ENCODE data around the gene CYP3A4.
"Not testable (repeated sequence)": the region's sequence is repeated elsewhere in the genome, so short reads cannot be mapped to it uniquely, and the experiment has no call there.

The CYP3A4 gene

DNA sequence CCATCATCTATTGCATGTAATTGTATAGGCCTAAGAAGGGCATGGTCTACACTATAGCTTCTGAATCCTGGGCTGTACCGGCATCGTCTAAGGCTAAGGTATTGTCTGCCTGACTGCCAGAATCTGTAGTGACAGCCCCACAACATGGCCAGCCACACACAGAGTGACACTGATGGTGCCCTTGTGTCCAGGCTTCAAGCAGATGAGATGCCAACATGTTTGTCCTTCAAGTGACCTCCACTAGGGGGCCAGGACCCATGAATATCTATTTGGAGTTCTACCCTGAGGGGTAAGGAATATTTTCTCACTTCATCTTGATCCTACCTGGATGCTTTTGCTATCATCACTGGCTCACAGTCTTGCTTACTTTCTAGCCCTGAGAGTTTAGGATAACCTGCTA lies 50.5 kb downstream of the CYP3A4 start:
- WGBS = 91% methylated on average over 2 of the region's 2 CpGs
- H3K9ac ChIP-seq (ENCODE audit: low read depth, low read length) = no peak overlapping the region
- no peaks in the 10 kb centered on the region for H3K36me3 ChIP-seq (ENCODE audit: insufficient read depth, low read length)
- H3K27me3 ChIP-seq (ENCODE audit: insufficient read depth, low read length) = no peaks in the 10 kb centered on the region
- no peaks in the 10 kb centered on the region for H3K4me1 ChIP-seq (ENCODE audit: insufficient read depth, low read length)
- no peaks in the 10 kb centered on the region for H3K9me3 ChIP-seq (ENCODE audit: insufficient read depth, low read depth, low read length)
- H3K27ac ChIP-seq (ENCODE audit: low read depth, low read length) = no peak overlapping the region
- H3K4me3 ChIP-seq (ENCODE audit: low read length) = no peak overlapping the region

DNA sequence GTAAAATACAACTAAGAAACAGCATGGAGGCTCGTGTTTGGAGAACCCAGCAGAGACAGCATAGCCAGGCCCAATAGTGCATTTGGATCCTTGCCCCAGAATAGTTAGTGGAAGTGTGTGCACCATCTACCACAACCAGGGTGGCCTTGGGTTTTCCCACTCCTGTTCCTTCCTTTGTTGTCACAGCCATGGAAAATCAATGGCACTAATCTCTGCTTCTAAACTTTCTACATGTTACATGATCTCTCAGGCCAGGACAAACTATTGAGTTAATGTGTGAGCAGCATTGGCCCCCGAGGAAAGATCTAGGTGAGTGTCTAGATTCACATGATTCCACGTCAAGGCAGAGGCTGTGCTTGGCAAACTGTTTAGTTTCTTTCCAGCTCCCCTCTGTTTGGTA lies 51.0 kb downstream of the CYP3A4 start:
- Histone ChIP-seq H3K27me3 (ENCODE audit: insufficient read depth, low read length) (no peaks in the 10 kb centered on the region), H3K36me3 (ENCODE audit: insufficient read depth, low read length) (no peaks in the 10 kb centered on the region), H3K4me1 (ENCODE audit: insufficient read depth, low read length) (no peaks in the 10 kb centered on the region), H3K9ac (ENCODE audit: low read depth, low read length) (no peak overlapping the region), H3K9me3 (ENCODE audit: insufficient read depth, low read depth, low read length) (no peaks in the 10 kb centered on the region), H3K27ac (ENCODE audit: low read depth, low read length) (no peak overlapping the region), H3K4me3 (ENCODE audit: low read length) (no peak overlapping the region)
- WGBS = 95% methylated on average over 3 of the region's 3 CpGs

DNA sequence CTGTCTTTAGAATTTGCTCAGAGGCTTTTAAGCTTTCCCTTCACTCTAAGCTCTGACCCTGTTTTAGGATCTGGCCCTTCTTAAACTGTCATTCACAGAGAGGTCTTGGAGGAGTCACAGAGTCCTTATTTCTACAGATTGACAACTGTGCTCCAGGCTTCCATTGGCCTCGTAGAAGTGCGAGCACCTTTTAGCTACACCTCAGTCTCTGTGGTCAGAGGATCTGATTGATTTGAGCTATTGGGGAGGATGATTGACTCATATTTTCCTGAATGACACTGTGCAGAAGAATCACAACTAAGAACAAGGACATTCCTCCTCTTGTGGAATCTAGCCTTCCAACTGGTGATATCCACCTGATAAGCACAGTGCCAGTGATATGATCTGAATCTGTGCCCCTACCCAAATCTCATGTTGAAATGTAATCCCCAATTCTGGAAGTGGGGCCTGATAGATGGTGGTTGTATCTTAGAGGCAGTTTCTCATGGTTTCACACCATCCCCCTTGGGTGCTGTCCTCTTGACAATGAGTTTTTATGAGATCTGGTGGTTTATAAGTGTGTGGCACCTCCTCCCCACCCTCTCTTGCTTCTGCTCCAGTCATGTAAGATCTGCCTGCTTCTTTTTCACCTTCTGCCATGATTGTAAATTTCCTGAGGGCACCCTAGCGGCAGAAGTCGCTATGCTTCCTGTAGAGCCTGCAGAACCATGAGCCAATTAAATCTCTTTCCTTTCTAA lies 52.2 kb downstream of the CYP3A4 start:
- Histone ChIP-seq H3K4me1 (ENCODE audit: insufficient read depth, low read length) (no peaks in the 10 kb centered on the region), H3K27ac (ENCODE audit: low read depth, low read length) (no peak overlapping the region), H3K36me3 (ENCODE audit: insufficient read depth, low read length) (no peaks in the 10 kb centered on the region), H3K4me3 (ENCODE audit: low read length) (no peak overlapping the region), H3K9ac (ENCODE audit: low read depth, low read length) (no peak overlapping the region), H3K27me3 (ENCODE audit: insufficient read depth, low read length) (no peaks in the 10 kb centered on the region), H3K9me3 (ENCODE audit: insufficient read depth, low read depth, low read length) (no peaks in the 10 kb centered on the region)
- 96% methylated on average over 4 of the region's 4 CpGs for WGBS

DNA sequence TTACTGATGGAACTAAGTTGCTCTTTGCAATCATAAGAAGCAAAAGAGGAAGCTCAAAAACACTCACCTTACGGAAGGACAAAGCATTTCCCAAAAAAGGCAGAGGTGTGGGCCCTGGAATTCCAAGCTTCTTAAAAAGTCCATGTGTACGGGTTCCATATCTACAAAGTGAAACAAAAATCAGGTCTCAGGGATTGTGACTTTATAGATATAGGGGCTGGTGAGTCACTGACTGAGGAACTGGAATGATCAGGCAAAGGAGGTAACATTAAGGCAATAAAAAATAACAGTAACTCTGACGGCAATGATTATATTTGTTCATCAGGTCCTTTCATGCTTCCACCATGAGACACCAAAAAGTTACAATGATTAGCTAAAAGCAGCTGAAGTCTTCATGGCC lies 53.0 kb downstream of the CYP3A4 start:
- Histone ChIP-seq H3K27me3 (ENCODE audit: insufficient read depth, low read length) (no peaks in the 10 kb centered on the region), H3K9ac (ENCODE audit: low read depth, low read length) (no peak overlapping the region), H3K27ac (ENCODE audit: low read depth, low read length) (no peak overlapping the region), H3K4me1 (ENCODE audit: insufficient read depth, low read length) (no peaks in the 10 kb centered on the region), H3K4me3 (ENCODE audit: low read length) (no peak overlapping the region), H3K9me3 (ENCODE audit: insufficient read depth, low read depth, low read length) (no peaks in the 10 kb centered on the region), H3K36me3 (ENCODE audit: insufficient read depth, low read length) (no peaks in the 10 kb centered on the region)
- 94% methylated on average over 3 of the region's 3 CpGs for WGBS

DNA sequence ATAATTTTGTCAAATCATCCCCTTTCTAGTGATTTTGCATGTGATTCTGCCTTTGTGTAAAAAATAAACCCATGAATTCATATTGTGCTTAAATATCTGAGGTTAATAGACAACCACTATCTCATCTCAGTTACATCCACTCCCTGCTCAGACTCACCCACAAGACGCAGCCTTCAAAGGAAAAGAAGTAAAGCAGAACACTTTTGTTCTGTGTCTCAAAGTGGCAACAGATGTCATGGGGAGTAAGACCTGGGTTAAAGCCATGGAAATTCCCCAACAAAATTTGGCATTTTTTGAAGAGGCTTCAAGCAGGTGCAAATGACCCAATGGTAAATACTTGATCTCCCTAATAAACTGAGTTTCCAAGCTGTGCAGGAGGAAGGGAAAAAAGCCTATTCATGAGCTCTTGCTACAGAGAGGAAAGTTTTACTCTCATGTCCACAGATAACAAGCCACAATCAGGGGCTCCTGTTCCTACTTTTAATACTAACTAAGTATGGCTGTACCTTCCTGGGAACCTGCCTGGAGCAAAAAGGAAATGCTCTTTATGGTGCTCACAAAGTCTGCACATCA lies 53.7 kb downstream of the CYP3A4 start:
- WGBS = 100% methylated on average over 1 of the region's 1 CpG

DNA sequence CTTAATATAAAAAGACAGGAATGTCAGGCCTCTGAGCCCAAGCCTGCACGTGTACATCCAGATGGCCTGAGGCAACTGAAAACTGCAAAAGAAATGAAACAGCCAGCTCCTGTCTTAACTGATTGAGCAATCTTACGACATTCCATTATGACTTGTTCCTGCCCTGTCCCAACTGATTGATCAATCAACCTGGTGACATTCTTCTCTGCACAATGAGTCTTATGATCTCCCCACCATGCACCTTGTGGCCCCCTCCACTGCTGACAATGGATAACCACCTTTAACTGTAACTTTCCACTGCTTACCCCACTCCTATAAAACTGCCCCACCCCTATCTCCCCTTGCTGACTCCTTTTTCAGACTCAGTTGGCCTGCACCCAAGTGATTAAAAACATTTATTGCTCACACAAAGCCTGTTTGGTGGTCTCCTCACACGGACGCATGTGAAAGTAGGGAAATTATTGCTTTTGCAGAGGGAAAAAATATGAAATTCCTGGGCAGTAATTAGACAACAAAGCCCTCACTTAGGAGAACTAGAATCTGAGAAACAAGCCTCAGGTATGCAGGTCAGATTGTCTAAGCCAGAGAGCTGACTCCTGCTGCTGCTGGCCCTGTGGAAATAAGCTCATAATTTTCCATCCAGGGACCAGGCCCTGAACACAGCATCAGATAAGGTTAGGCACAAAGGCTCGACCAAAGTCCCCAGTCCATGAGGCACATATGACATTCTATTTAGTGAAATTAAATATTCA lies 54.3 kb downstream of the CYP3A4 start:
- Histone ChIP-seq H3K36me3 (ENCODE audit: insufficient read depth, low read length) (no peaks in the 10 kb centered on the region), H3K4me1 (ENCODE audit: insufficient read depth, low read length) (no peaks in the 10 kb centered on the region), H3K27ac (ENCODE audit: low read depth, low read length) (no peak overlapping the region), H3K9ac (ENCODE audit: low read depth, low read length) (no peak overlapping the region), H3K9me3 (ENCODE audit: insufficient read depth, low read depth, low read length) (no peaks in the 10 kb centered on the region), H3K4me3 (ENCODE audit: low read length) (no peak overlapping the region), H3K27me3 (ENCODE audit: insufficient read depth, low read length) (no peaks in the 10 kb centered on the region)
- 64% methylated on average over 5 of the region's 5 CpGs for WGBS

More for the DNA sequence above, 53.7 kb downstream of the CYP3A4 start:
- H3K9me3 ChIP-seq (ENCODE audit: insufficient read depth, low read depth, low read length) = no peaks in the 10 kb centered on the region
- H3K4me3 ChIP-seq (ENCODE audit: low read length) = no peak overlapping the region
- H3K9ac ChIP-seq (ENCODE audit: low read depth, low read length) = no peak overlapping the region
- no peaks in the 10 kb centered on the region for H3K27me3 ChIP-seq (ENCODE audit: insufficient read depth, low read length)
- no peak overlapping the region for H3K27ac ChIP-seq (ENCODE audit: low read depth, low read length)
- no peaks in the 10 kb centered on the region for H3K4me1 ChIP-seq (ENCODE audit: insufficient read depth, low read length)
- H3K36me3 ChIP-seq (ENCODE audit: insufficient read depth, low read length) = no peaks in the 10 kb centered on the region

DNA sequence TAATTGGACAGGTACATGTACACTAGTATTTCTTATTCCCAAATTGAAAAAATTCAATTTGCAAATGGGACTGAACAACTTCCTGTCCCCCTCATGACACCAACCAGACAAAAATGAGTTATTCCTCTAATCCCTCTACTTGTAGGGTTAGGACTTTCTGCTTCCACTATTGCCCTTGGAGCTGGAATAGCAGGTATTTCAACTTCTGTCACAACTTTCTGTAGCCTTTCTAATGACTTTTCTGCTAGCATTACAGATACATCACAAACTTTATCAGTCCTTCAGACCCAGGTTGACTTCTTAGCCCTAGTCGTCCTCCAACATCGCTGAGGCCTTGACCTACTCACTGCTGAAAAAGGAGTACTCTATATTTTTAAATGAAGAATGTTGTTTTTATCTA lies 55.4 kb downstream of the CYP3A4 start:
- H3K4me1 ChIP-seq (ENCODE audit: insufficient read depth, low read length) = no peaks in the 10 kb centered on the region

DNA sequence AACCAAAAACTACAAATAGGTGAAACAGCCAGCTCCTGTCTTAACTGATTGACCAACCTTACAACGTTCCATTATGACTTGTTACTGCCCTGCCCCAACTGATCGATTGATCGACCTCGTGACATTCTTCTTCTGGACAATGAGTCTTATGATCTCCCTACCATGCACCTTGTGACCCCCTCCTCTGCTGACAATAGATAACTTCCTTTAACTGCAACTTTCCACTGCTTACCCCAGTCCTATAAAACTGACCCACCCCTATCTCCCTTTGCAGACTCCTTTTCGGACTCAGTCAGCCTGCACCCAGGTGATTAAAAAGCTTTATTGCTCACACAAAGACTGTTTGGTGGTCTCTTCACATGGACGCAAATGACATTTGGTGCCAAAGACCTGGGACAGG lies 60.8 kb downstream of the CYP3A4 start:
- not testable (repeated sequence) for H3K9me3 ChIP-seq (ENCODE audit: insufficient read depth, low read depth, low read length); H3K27ac ChIP-seq (ENCODE audit: low read depth, low read length)
- WGBS = 89% methylated on average over 6 of the region's 6 CpGs

More for the DNA sequence above, 55.4 kb downstream of the CYP3A4 start:
- 96% methylated on average over 2 of the region's 2 CpGs for WGBS
- H3K9ac ChIP-seq (ENCODE audit: low read depth, low read length) = no peak overlapping the region
- no peaks in the 10 kb centered on the region for H3K27me3 ChIP-seq (ENCODE audit: insufficient read depth, low read length)
- no peaks in the 10 kb centered on the region for H3K36me3 ChIP-seq (ENCODE audit: insufficient read depth, low read length)
- no peaks in the 10 kb centered on the region for H3K9me3 ChIP-seq (ENCODE audit: insufficient read depth, low read depth, low read length)
- H3K27ac ChIP-seq (ENCODE audit: low read depth, low read length) = no peak overlapping the region
- no peak overlapping the region for H3K4me3 ChIP-seq (ENCODE audit: low read length)

DNA sequence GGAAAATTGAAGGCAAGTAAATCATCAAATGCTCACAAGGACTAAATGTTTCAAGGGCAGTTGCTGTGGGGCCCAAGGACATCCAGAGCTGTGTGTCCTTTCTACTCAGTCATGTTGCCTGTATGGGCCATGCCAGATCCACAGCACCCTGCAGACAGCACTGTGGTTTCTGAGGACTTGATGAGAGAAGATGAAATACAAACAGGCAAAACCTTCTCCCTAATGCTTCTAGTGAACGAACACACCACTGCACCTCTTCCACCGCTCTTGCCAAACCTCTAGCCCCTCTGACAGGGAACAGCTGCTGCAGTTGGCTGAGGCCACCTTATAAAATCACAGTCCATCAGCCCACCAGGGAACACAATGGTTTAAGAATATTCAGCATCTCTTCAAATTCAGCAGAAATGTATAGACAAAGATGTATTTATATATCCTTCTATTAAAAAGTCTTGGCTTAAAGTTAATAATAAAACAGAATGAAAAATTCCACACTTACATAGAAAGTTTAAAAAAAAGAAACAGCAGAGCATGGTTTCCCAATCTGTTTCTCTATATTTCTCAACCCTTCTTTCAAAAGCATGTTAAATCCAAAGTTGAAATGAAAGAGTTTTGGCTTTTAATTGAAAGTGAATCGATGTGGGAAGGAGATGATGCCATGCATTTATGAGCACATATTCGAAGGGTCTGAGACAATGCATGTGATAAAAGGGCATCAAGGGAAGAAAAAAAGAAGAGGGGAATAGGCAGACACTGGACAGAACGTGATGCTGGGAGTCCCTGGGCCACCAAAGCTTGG lies 63.0 kb downstream of the CYP3A4 start:
- Histone ChIP-seq H3K27me3 (ENCODE audit: insufficient read depth, low read length) (no peaks in the 10 kb centered on the region), H3K4me3 (ENCODE audit: low read length) (no peak overlapping the region), H3K4me1 (ENCODE audit: insufficient read depth, low read length) (no peaks in the 10 kb centered on the region), H3K27ac (ENCODE audit: low read depth, low read length) (no peak overlapping the region), H3K9me3 (ENCODE audit: insufficient read depth, low read depth, low read length) (no peaks in the 10 kb centered on the region), H3K36me3 (ENCODE audit: insufficient read depth, low read length) (no peaks in the 10 kb centered on the region), H3K9ac (ENCODE audit: low read depth, low read length) (no peak overlapping the region)
- 91% methylated on average over 5 of the region's 5 CpGs for WGBS

More for the DNA sequence above, 60.8 kb downstream of the CYP3A4 start:
- not testable (repeated sequence) for H3K4me1 ChIP-seq (ENCODE audit: insufficient read depth, low read length); H3K9ac ChIP-seq (ENCODE audit: low read depth, low read length); H3K4me3 ChIP-seq (ENCODE audit: low read length); H3K27me3 ChIP-seq (ENCODE audit: insufficient read depth, low read length); H3K36me3 ChIP-seq (ENCODE audit: insufficient read depth, low read length)

DNA sequence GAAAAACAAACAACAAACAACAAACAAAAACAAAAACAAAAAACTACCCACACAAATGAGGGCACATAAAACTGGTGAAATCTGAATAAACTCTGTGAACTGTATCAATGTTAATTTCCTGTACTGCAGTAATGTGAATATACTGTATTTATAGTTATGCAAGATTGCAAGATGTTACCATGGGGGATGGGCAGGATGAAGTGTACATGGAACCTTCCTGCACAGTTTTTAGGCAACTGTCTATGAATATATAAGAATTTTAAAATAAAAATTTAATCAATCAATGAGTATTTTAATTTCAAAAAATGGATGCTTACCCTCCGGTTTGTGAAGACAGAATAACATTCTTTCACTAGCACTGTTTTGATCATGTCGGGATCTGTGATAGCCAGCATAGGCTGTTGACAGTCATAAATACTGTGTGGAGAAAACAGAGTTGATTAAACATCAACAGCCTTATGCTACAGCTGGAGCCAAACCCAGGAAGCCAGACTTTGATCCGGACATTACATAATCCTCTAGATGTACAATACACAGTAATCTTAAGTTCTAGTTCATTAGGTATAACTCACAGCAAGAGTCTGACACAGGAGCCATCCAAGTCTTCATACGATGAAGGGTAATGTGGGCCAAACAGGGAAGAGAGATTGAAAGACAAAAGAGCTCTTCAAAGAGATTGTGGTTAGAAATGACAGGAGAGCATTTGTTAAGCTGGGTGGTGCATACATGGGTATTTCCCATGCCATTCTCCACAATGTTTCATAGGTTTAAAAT lies 63.8 kb downstream of the CYP3A4 start:
- Histone ChIP-seq H3K36me3 (ENCODE audit: insufficient read depth, low read length) (no peaks in the 10 kb centered on the region), H3K4me3 (ENCODE audit: low read length) (no peak overlapping the region), H3K27me3 (ENCODE audit: insufficient read depth, low read length) (no peaks in the 10 kb centered on the region), H3K9ac (ENCODE audit: low read depth, low read length) (no peak overlapping the region), H3K4me1 (ENCODE audit: insufficient read depth, low read length) (no peaks in the 10 kb centered on the region), H3K27ac (ENCODE audit: low read depth, low read length) (no peak overlapping the region), H3K9me3 (ENCODE audit: insufficient read depth, low read depth, low read length) (no peaks in the 10 kb centered on the region)
- 88% methylated on average over 4 of the region's 4 CpGs for WGBS

All from HUES64 (cell line).